ENCODE data around the gene B3GNT5. TPM values are rescaled to one million over a fixed set of nuclear protein-coding genes. Genes with fewer than 3 reads are reported as not detected.

B3GNT5 gene
- total RNA-seq, 1 experiment from 2014 or later, result 22.8 TPM

GRCh38 chr3:183208260-183208659, 44.8 kb upstream of the B3GNT5 start:
- CTCF ChIA-PET, result no interaction called here
- Histone ChIP-seq H3K27ac (ENCODE audit: low read length) (no peak overlapping the region), H3K9me3 (ENCODE audit: control insufficient read depth, insufficient read depth, low read depth, low read length) (peaks cover 8% of the 10 kb centered on the region; the same call in 1 of the 2 replicates), H3K4me1 (ENCODE audit: control insufficient read depth, insufficient read depth, low read length) (no peaks in the 10 kb centered on the region), H3K36me3 (ENCODE audit: control insufficient read depth, insufficient read depth, low read length) (no peaks in the 10 kb centered on the region), H3K27me3 (ENCODE audit: control insufficient read depth, insufficient read depth, low read length) (no peaks in the 10 kb centered on the region; the same call in 1 of the 2 replicates), H3K4me3 (ENCODE audit: low read depth in 2 of 2, low read length in 2 of 2) (no peak overlapping the region)
- TF ChIP-seq TCF7L2 (IDR thresholded peaks at IDR 0.05; ENCODE audit: low read depth, low read length) (no peak), CTCF (IDR thresholded peaks at IDR 0.05) (no peak), SIN3A (IDR thresholded peaks at IDR 0.05; ENCODE audit: borderline replicate concordance, insufficient read depth, low read depth, low read length) (no peak), POLR2AphosphoS5 (IDR thresholded peaks at IDR 0.05; ENCODE audit: low read depth, low read length) (no peak), REST (IDR thresholded peaks at IDR 0.05; ENCODE audit: insufficient read depth in 1 of 2, low read depth in 2 of 2, low read length in 1 of 2) (no peak)
- intact Hi-C loops (cut with micrococcal nuclease; ENCODE audit: unreplicated experiment) (no loop called here), in situ Hi-C loops (cut with HindIII; ENCODE audit: low pct_unique_long_range_greater_than_20kb, low sequenced_read_pairs) (no loop called here)
- no peak for DNase-seq (ENCODE audit: low read depth, low spot score)
- POLR2A ChIA-PET, result interaction anchor here (0.8 kb wide), 1 partner anchor 488 kb away, joined by 3 read pairs; no protein-coding TSS in a partner anchor
- BruUV-seq (replicated peaks), result no TSS peak
- no peak for ATAC-seq

GRCh38 chr3:183208800-183209199, 44.3 kb upstream of the B3GNT5 start:
- Histone ChIP-seq H3K27me3 (ENCODE audit: control insufficient read depth, insufficient read depth, low read length) (no peaks in the 10 kb centered on the region; the same call in 1 of the 2 replicates), H3K9me3 (ENCODE audit: control insufficient read depth, insufficient read depth, low read depth, low read length) (peaks cover 2% of the 10 kb centered on the region; the same call in 1 of the 2 replicates), H3K27ac (ENCODE audit: low read length) (no peak overlapping the region), H3K4me3 (ENCODE audit: low read depth in 2 of 2, low read length in 2 of 2) (no peak overlapping the region), H3K4me1 (ENCODE audit: control insufficient read depth, insufficient read depth, low read length) (no peaks in the 10 kb centered on the region), H3K36me3 (ENCODE audit: control insufficient read depth, insufficient read depth, low read length) (no peaks in the 10 kb centered on the region)
- ATAC-seq (no peak), DNase-seq (ENCODE audit: low read depth, low spot score) (no peak)
- BruUV-seq (replicated peaks), result no TSS peak
- in situ Hi-C loops (cut with HindIII; ENCODE audit: low pct_unique_long_range_greater_than_20kb, low sequenced_read_pairs), result no loop called here
- POLR2A ChIA-PET, result interaction anchor here (0.8 kb wide), 1 partner anchor 487 kb away, joined by 3 read pairs; no protein-coding TSS in a partner anchor
- CTCF ChIA-PET, result no interaction called here
- TF ChIP-seq SIN3A (IDR thresholded peaks at IDR 0.05; ENCODE audit: borderline replicate concordance, insufficient read depth, low read depth, low read length) (no peak), TCF7L2 (IDR thresholded peaks at IDR 0.05; ENCODE audit: low read depth, low read length) (no peak)
- intact Hi-C loops (cut with micrococcal nuclease; ENCODE audit: unreplicated experiment), result no loop called here

GRCh38 chr3:183210341-183210740, 42.7 kb upstream of the B3GNT5 start:
- CTCF ChIA-PET, result no interaction called here
- H3K4me1 ChIP-seq (ENCODE audit: control insufficient read depth, insufficient read depth, low read length), result no peaks in the 10 kb centered on the region
- no peaks in the 10 kb centered on the region; the same call in 1 of the 2 replicates for H3K27me3 ChIP-seq (ENCODE audit: control insufficient read depth, insufficient read depth, low read length)
- POLR2A ChIA-PET, result no interaction called here
- in situ Hi-C loops (cut with HindIII; ENCODE audit: low pct_unique_long_range_greater_than_20kb, low sequenced_read_pairs) (no loop called here), intact Hi-C loops (cut with micrococcal nuclease; ENCODE audit: unreplicated experiment) (no loop called here)
- no peaks in the 10 kb centered on the region for H3K9me3 ChIP-seq (ENCODE audit: control insufficient read depth, insufficient read depth, low read depth, low read length)
- DNase-seq (ENCODE audit: low read depth, low spot score), result no peak
- no peak overlapping the region for H3K27ac ChIP-seq (ENCODE audit: low read length)
- no peak overlapping the region for H3K4me3 ChIP-seq (ENCODE audit: low read depth in 2 of 2, low read length in 2 of 2)
- H3K36me3 ChIP-seq (ENCODE audit: control insufficient read depth, insufficient read depth, low read length), result no peaks in the 10 kb centered on the region
- no TSS peak for BruUV-seq (replicated peaks)
- TF ChIP-seq SIN3A (IDR thresholded peaks at IDR 0.05; ENCODE audit: borderline replicate concordance, insufficient read depth, low read depth, low read length) (no peak), REST (IDR thresholded peaks at IDR 0.05; ENCODE audit: insufficient read depth in 1 of 2, low read depth in 2 of 2, low read length in 1 of 2) (no peak), TCF7L2 (IDR thresholded peaks at IDR 0.05; ENCODE audit: low read depth, low read length) (no peak), CTCF (IDR thresholded peaks at IDR 0.05) (no peak), POLR2AphosphoS5 (IDR thresholded peaks at IDR 0.05; ENCODE audit: low read depth, low read length) (no peak)
- no peak for ATAC-seq

Data from Panc1 (cell line).